Endodermal cell (in vitro differentiated cells): Measurements from ENCODE around the gene SREBF1. TPM values are rescaled to one million over a fixed set of nuclear protein-coding genes. Genes with fewer than 3 reads are reported as not detected.

Source experiments
- DNase-seq: peaks from one replicate; pipeline ENCODE4 v3.0.0-alpha.2; 2017
- H3K27ac ChIP-seq: 2 replicates; pipeline ENCODE4 v1.5.1; 2013; ENCODE audit warnings: mild to moderate bottlenecking, low read depth, low read length, moderate library complexity
- H3K27me3 ChIP-seq: 2 replicates; pipeline ENCODE4 v1.6.1; 2013; ENCODE audit warnings: mild to moderate bottlenecking, low read length, moderate library complexity; ENCODE audit not compliant: insufficient read depth, control insufficient read depth, poor library complexity, severe bottlenecking
- H3K36me3 ChIP-seq: 2 replicates; pipeline ENCODE4 v1.7.0; 2013; ENCODE audit warnings: mild to moderate bottlenecking, low read length, moderate library complexity; ENCODE audit not compliant: control insufficient read depth, insufficient read depth
- H3K4me1 ChIP-seq: one replicate; pipeline ENCODE4 v1.7.0; 2013; ENCODE audit warnings: low read length; ENCODE audit not compliant: control insufficient read depth, insufficient read depth
- H3K4me3 ChIP-seq: 2 replicates; pipeline ENCODE4 v1.5.1; 2013; ENCODE audit warnings: mild to moderate bottlenecking, low read length, moderate library complexity
- H3K9ac ChIP-seq: 2 replicates; pipeline ENCODE4 v1.6.1; 2013; ENCODE audit warnings: mild to moderate bottlenecking, low read length, moderate library complexity; ENCODE audit not compliant: poor library complexity, severe bottlenecking; ENCODE audit errors: extremely low read depth
- H3K9me3 ChIP-seq: 2 replicates; pipeline ENCODE4 v1.6.1; 2013; ENCODE audit warnings: mild to moderate bottlenecking, low read length, moderate library complexity; ENCODE audit not compliant: control insufficient read depth
- H3K27ac Mint-ChIP-seq: 2 replicates; pipeline ENCODE4 v1.8.0; 2020; ENCODE audit warnings: mixed read lengths
- H3K27me3 Mint-ChIP-seq: 2 replicates; pipeline ENCODE4 v1.8.0; 2021; ENCODE audit warnings: mild to moderate bottlenecking, mixed read lengths; ENCODE audit not compliant: insufficient read depth
- H3K36me3 Mint-ChIP-seq: 2 replicates; pipeline ENCODE4 v1.8.0; 2020; ENCODE audit warnings: low read depth, mixed read lengths
- H3K4me1 Mint-ChIP-seq: 2 replicates; pipeline ENCODE4 v1.8.0; 2020; ENCODE audit warnings: mixed read lengths
- H3K4me3 Mint-ChIP-seq: 2 replicates; pipeline ENCODE4 v1.8.0; 2020; ENCODE audit warnings: mild to moderate bottlenecking, moderate library complexity, mixed read lengths
- H3K9me3 Mint-ChIP-seq: 2 replicates; pipeline ENCODE4 v1.8.0; 2020; ENCODE audit warnings: mild to moderate bottlenecking, mixed read lengths
- WGBS, 2 experiments: methylation state at CpG; one replicate each; pipeline versions ENCODE4 v1.1.5 to v1.1.7; 2013; ENCODE audit warnings: missing lambda C conversion rate in 2 of 2, mixed read lengths in 1 of 2; ENCODE audit not compliant: insufficient coverage in 1 of 2, insufficient read length in 1 of 2; 5-methylcytosine and 5-hydroxymethylcytosine counted together
- total RNA-seq, 2 donors: library from RNA; stranded (reverse); fragmentation: NEBNext Ultra II Directional in 1 of 2; extraction: Animal tissue kit (Norgen Biotek cat#: 25700) in 1 of 2; gene quantifications; 2 replicates in 1 of 2; 3 replicates in 1 of 2; pipeline ENCODE4 v1.2.1, GENCODE V29; 2021
- TF ChIP-seq, protein P1 (sequence below): fragments of 200-600 bp; sonication (generic); conservative IDR thresholded peaks from 2 replicates; pipeline ENCODE4 v1.5.0; 2021; ENCODE audit warnings: antibody characterized with exemption, mild to moderate bottlenecking

SREBF1 gene
- total RNA-seq, 2 donors from 2014 or later: 39.0 to 58.2 TPM

DNA sequence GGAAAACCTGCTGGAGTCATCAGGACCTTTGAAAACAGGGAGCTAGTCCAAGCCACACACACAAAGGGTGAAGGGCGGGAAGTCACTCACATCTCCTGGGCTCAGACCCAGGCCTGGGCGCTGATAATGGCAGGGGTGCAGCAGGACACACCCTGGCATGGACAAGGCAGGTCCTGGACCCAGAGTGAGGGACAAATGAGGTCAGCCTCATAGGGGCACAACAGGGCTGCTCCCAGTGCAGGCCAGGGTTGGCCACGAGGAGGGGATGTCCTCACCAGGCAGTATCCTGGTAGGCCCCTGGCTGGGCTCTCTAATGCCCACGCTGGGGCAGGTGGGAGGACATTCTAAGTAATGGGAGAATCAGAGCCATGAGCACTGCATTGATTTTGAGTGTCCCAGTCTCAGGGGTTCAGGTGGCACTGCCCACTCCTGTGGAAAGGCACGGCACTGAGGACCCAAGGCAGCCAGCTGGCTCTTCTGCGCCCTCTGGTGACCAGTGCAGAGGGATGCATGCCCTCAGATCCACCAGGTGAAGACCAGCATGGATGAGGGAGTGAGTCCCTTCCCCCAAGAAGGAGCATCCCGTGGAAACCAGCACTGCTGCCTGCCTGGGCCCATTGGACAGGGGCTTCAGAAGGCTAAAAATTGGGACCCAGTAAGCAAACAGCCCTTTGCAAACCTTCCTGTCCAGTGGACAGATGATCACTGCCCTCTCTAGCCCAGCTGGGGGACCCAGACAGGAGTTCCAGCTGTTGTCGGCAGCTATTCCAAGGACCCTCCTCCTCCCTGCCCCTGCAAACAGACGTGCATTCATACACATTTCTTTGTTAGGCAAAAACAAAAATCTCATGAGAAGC is 23.4 kb upstream of the SREBF1 start:
- no peak overlapping the region for H3K27ac ChIP-seq
- H3K36me3 Mint-ChIP-seq: no peaks in the 10 kb centered on the region

DNA sequence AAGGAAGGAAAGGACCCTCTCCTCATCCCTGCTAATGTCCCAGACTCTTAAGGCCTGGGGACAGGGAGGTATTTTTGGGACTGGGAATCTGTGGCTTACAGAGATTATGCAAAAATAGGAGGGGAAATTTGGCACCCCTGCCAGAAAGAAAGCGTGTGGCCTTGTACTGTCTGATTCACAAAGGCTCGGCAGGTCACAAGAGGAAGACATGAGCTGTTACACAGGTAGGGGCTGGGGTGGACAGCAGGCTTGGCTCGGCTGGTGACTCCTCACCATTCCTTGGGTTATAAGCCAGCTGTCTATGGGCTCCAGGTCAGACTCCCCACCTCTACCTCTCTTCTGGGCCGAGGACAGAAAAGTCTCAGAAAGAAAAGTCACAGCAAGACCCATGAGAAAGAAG is 20.7 kb upstream of the SREBF1 start:
- Histone ChIP-seq H3K4me1 (no peaks in the 10 kb centered on the region), H3K4me3 (no peak overlapping the region), H3K36me3 (no peaks in the 10 kb centered on the region), H3K9me3 (no peaks in the 10 kb centered on the region), H3K27ac (no peak overlapping the region), H3K27me3 (no peaks in the 10 kb centered on the region), H3K9ac (no peak overlapping the region)
- Mint-ChIP-seq H3K9me3 (no peaks in the 10 kb centered on the region), H3K36me3 (no peaks in the 10 kb centered on the region), H3K4me3 (no peak overlapping the region), H3K27ac (no peak overlapping the region), H3K4me1 (peaks cover 1% of the 10 kb centered on the region), H3K27me3 (no peaks in the 10 kb centered on the region)
- peak; percentile 38 for DNase-seq
- 66 to 92% methylated on average over 2 to 4 of the region's 4 CpGs for WGBS, 2 experiments
- TF ChIP-seq, protein P1, sequence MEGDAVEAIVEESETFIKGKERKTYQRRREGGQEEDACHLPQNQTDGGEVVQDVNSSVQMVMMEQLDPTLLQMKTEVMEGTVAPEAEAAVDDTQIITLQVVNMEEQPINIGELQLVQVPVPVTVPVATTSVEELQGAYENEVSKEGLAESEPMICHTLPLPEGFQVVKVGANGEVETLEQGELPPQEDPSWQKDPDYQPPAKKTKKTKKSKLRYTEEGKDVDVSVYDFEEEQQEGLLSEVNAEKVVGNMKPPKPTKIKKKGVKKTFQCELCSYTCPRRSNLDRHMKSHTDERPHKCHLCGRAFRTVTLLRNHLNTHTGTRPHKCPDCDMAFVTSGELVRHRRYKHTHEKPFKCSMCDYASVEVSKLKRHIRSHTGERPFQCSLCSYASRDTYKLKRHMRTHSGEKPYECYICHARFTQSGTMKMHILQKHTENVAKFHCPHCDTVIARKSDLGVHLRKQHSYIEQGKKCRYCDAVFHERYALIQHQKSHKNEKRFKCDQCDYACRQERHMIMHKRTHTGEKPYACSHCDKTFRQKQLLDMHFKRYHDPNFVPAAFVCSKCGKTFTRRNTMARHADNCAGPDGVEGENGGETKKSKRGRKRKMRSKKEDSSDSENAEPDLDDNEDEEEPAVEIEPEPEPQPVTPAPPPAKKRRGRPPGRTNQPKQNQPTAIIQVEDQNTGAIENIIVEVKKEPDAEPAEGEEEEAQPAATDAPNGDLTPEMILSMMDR: no peak

More for the DNA sequence above, 23.4 kb upstream of the SREBF1 start:
- Histone ChIP-seq H3K9ac (no peak overlapping the region), H3K27me3 (no peaks in the 10 kb centered on the region), H3K36me3 (no peaks in the 10 kb centered on the region), H3K9me3 (no peaks in the 10 kb centered on the region), H3K4me1 (no peaks in the 10 kb centered on the region), H3K4me3 (no peak overlapping the region)
- H3K27ac Mint-ChIP-seq: no peak overlapping the region
- peaks cover 1% of the 10 kb centered on the region for H3K4me1 Mint-ChIP-seq
- TF ChIP-seq, protein P1: peak; percentile 98
- DNase-seq: peak; percentile 93
- no peaks in the 10 kb centered on the region for H3K9me3 Mint-ChIP-seq
- H3K27me3 Mint-ChIP-seq: no peaks in the 10 kb centered on the region
- WGBS, 2 experiments: 55 to 57% methylated on average over 8 to 9 of the region's 9 CpGs
- no peak overlapping the region for H3K4me3 Mint-ChIP-seq

DNA sequence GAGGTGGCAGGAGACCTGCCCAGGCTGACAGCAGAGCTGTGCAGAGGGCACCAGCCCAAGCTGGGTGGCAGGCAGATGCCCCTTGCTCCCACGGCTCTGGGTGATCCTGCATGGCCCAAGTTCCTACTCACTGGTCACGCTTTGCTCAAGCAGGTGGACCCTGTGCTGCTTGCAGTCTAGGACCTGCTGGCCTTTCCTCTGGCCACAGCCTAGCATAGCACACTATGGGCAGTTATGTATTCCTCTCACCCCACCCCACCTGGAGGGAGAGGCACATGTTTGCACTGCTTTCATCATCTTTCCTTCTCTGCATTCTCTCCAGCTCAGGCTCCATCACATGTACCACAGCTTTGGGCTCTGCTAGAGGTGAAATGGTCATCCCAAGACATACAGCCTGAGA is 19.6 kb upstream of the SREBF1 start:
- no peak overlapping the region for H3K9ac ChIP-seq
- no peaks in the 10 kb centered on the region for H3K4me1 ChIP-seq
- H3K27me3 Mint-ChIP-seq: peaks cover under 1% of the 10 kb centered on the region
- DNase-seq: peak; percentile 42
- H3K4me3 Mint-ChIP-seq: no peak overlapping the region
- H3K4me1 Mint-ChIP-seq: peaks cover 2% of the 10 kb centered on the region
- H3K36me3 ChIP-seq: no peaks in the 10 kb centered on the region
- H3K9me3 Mint-ChIP-seq: no peaks in the 10 kb centered on the region
- TF ChIP-seq, protein P1: no peak
- no peaks in the 10 kb centered on the region for H3K9me3 ChIP-seq
- no peaks in the 10 kb centered on the region for H3K36me3 Mint-ChIP-seq
- 93 to 100% methylated on average over 2 of the region's 2 CpGs for WGBS, 2 experiments
- no peak overlapping the region for H3K4me3 ChIP-seq
- no peaks in the 10 kb centered on the region for H3K27me3 ChIP-seq
- H3K27ac Mint-ChIP-seq: no peak overlapping the region
- no peak overlapping the region for H3K27ac ChIP-seq
